GM19452 (cell line): ENCODE measurements around the gene RSF1.

Experiments
- ATAC-seq: cut with Tn5 transposase; IDR thresholded peaks from one replicate; pipeline ENCODE4 v1.9.1; 2021; ENCODE audit not compliant: unreplicated experiment

RSF1 gene

DNA sequence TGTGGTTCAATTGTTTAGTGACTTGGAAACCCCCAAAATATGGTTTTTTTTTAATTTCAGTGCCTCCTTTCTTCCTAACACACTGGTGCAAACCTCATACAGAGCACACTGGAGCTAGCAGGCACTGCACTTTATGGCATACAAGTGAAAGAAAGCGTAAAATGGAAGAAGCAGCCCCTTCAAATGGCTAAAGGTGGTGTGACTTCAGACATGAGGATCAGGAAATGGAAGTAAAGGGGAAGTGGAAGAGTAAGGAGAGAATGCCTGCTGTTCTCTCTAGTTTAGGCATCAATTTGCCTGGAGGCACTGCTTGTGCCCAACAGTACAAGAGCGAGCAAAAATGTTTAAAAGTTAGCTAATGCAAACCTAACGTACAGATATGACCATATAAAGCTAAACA lies 5.7 kb downstream of the RSF1 start:
- no peak for ATAC-seq

DNA sequence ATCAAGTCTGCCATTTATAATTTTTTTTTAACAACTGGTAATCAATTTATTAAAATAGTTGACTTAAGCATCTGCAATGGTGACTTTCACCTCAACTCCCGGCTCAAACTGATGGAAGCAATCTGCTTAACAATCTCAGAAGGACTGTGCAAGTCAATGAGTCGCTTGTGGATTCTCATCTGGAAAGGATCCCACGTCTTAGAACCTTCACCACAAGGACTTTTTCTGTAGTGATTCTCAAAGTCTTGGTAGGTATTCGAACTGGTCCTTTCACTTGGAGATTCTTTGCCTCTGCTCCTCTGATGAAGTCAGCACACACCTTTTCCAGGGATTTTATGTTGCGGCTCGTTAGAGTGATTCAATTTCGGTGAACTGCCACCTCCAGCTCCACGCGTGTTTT lies 7.3 kb downstream of the RSF1 start:
- no peak for ATAC-seq

DNA sequence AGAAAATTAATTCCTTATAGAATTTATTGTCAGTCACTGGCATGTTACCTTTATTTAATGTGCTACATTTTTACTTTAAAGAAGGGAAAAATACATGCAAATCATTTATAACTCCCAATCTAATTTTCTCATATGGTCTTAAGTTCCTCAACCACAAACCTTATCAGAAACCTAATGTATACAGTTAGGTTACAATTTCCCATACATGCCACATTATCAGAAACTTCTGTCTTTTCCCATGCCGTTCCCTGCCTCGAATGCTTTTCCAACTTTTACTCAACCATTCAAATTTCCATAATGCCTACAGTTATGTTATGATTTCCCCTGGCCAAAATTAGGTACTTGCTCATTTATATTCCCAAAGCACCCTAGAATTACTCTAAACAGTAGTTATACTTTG lies 13.5 kb downstream of the RSF1 start:
- ATAC-seq, result no peak

DNA sequence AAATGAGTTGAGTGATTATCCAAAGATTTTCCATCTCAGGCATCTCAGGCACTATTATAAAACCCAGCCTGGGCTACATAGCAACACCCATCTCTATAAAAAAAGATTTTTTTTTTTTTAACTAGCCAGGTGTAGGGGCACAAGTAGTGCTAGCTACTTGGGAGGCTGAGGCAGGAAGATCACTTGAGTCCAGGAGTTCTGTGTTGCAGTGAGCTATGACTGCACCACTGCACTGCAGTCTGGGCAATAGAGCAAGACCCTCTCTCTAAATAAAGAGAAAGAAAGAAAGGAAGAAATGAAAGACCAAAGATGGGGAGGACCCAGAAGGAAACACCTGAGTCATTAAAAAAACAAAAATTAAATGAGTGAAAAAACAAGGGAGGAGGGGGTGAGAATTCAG lies 14.1 kb downstream of the RSF1 start:
- no peak for ATAC-seq

DNA sequence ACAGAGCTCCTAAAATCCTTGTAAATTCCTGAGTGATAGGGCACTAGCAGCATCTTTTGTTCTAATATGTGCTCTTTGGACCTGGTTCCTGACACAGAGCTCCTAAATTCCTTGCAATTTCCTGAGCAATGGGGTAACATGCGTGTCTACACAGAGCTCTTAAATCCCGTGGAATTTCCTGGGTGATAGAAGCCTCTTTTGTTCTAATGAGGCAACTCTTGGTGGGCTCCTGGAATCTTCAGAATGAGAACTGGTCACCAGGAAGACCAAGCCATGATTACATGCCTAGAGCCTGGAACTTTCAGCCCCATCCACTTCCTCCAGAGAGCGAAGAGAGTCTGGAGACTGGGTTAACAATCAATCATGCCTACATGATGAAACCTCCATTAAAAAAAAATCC lies 19.0 kb downstream of the RSF1 start:
- ATAC-seq, result no peak

DNA sequence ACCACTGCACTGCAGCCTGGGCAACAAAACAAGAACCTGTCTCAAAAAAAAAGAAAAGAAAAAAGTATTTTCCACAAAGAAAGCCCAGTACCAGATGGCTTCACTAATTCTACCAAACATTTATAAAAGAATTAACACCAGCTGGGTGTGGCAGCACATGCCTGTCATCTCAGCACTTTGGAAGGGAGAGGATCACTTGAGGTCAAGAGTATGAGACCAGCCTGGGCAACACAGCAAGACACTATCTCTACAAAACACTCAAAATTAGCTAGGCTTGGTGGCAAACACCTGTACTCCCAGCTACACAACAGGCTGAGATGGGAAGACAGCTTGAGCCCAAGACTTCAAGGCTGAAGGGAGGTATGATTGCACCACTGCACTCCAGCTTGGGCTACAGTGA lies 20.1 kb downstream of the RSF1 start:
- ATAC-seq, result no peak

DNA sequence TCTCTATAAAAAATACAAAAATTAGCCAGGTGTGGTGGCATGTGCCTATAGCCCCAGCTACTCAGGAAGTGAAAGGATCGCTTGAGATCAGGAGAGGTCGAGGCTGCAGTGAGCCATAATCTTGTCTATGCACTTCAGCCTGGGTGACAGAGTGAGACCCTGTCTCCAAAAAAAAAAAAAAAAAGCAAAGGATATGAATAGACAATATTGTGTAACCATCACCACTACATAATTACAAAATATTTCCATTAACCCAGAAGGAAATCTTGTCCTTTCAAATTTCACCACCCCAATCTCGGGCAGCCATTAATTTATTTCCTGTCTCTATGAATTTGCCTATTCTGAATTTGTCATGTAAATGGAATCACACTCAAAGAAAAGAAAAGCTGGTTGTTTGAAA lies 21.2 kb downstream of the RSF1 start:
- no peak for ATAC-seq

DNA sequence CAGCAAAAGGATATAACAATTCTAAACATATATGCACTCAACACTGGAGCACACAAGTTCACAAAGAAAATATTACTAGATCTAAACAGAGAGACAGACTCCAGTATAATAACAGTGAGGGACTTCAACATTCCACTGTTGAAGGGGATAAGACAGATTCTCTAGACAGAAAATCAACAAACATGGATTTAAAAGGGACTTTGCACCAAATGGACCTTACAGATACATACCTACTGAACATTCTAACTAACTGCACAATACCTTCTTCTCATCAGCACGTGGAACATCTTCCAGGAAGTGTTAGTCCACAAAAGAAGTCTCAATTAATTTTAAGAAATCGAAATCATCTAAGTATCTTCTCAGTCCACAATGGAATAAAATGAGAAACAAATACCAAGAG lies 26.6 kb downstream of the RSF1 start:
- ATAC-seq, result no peak

DNA sequence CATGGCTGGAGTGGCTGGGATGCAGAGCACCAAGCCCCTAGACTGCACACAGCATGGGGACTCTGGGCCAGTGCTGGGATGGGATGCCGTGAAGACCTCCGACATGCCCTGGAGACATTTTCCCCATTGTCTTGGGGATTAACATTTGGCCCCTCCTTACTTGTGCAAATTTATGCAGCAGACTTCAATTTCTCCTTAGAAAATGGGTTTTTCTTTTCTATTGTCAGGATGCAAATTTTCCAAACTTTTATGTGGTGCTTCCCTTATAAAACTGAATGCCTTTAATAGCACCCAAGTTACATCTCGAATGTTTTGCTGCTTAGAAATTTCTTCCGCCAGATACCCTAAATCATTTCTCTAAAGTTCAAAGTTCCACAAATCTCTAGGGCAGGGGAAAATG lies 29.2 kb downstream of the RSF1 start:
- ATAC-seq, result no peak

DNA sequence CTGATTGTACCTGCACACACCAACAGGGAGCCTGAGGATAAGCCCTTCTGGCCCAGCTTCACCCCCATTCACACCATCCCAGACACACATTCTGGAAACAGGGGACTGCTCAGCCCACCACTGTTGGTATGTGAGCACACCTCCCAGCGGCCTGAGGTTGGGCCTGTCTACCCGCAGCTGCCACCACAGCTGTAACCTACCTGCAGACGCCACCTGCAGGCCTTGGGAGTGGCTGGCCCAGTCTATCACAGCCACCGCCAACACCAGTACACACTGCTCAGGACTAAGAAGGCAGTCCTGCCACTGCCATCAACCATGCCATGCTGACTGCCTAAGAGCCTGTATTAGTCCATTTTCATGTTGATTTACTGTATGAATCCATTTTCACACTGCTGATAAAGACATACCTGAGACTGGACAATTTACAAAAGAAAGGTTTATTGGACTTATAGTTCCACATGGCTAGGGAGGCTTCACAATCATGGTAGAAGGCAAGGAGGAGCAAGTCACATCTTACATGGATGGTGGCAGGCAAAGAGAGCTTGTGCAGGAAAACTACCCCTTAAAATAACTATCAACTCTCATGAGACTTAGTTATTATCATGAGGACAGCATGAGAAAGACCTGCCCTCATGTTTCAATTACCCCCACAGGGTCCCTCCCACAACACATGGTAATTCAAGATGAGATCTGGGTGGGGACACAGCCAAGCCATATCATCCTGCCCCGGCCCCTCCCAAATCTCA lies 30.6 kb downstream of the RSF1 start:
- no peak for ATAC-seq

DNA sequence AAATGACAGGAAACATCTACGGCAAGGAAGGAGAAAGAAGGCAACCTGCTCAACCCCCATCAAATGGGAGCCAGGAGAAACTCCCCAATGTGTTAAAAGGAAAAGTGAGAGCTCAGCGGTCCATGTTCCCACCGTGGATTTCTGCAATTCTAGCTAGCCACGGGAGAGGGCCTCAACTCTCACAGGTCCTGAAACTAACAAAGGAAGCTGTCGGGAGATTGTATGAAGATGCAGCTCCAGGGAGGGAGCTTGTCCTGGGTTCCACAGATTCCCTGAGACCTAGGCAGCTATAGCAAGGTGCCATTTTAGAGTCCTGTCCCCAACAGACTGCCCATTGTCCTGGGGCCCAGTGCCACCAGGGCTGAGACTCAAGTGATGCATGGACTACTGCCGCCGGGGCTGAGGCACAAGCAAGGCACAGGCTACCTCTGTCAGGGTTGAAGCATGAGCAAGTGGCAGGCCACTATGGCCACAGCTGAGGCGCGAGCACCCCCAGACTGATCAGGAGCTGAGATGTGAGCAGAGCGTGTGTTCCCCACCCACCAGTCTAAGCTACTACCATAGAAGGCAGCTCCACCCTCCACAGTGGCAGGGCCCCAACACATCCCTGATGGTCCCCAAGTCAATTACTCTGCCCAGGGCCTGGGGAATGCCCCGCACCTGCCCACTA lies 31.3 kb downstream of the RSF1 start:
- ATAC-seq, result no peak

DNA sequence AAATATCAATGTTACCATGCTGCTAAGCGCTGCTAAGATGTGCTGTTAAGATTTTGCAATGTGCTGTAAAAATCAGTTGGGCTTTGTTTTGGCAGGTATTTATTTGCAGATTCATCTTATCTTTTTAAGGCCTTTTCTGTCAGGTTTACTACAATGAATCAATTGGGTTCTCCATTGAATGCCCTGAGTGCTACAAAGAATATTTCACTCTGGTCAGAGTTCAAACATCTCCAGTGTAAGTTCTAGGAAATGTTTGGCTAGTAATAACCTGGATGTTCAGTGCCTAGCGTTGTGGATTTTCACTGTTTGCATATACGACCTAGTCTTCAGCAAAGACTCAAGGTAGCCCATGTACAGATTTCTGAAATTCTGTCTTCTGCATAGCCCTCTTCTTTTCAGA lies 36.0 kb downstream of the RSF1 start:
- no peak for ATAC-seq

DNA sequence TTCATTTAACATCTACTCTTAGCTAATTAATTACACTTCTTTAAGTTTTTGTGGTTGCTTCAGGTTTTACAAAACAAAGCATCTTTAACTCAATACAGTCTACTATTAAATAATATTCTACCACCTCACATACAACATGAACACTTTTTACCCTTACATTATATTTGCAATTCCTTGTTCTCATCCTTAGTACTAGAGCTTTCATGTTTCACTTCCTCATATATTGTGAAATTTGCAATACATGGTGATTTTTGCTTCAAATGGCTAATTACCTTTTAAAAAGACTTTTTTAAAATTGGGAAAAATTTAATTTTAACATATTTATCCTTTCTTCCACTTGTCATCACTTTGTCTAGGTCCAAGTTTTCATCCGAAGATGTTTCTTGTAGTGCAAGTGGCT lies 37.5 kb downstream of the RSF1 start:
- no peak for ATAC-seq

DNA sequence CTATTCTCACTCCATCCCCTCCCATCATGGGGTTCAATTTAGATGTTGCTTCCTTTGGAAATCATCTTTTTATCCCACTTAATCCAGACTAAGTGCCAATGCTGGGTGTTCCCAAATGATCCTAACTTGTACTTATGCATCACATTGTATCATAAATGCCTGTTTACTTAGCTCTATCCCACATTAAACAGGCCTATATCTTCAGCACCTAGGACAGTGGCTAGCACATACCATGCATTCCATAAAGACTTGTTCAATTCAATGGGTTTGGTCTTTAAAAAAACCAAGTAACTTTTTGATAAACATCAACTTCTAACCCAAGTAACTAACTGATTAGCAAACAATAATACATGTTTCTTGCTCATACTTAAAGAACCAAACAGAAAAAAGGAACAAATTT lies 40.6 kb downstream of the RSF1 start:
- no peak for ATAC-seq

DNA sequence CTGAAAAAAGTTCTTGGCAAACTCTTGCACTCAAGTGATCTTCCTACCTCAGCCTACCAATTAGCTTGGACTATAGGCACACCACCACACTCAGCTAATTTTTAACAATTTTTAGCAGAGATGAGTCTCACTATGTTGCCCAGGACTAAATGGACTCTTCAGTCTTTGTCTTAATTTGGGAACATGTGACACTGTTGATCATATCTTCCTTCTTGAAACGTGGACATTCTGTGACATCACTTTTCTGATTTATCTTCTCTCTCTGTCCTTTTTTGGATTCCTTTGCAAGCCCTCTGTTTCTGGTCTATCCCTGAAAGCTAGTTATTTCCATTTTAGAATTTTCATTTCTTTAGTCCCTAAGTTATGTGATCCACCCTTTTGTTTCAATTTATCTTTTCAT lies 42.0 kb downstream of the RSF1 start:
- no peak for ATAC-seq

DNA sequence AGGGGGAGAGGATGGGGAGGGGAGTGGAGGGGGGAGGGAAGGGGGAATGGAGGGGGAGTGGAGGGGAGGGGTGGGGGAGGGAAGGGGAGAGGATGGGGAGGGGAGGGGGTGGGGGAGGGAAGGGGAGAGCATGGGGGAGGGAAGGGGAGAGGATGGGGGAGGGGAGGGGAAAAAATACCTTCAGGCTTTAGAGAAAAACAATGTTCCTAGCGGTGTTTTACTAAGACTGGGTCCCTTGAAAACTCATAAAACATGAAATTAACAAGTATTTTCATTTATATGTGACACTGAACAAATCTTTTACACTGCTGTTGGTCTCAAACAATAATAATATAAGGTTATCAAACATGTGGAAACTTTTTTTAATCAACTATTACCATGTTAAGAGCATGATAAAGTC lies 42.4 kb downstream of the RSF1 start:
- ATAC-seq, result no peak

DNA sequence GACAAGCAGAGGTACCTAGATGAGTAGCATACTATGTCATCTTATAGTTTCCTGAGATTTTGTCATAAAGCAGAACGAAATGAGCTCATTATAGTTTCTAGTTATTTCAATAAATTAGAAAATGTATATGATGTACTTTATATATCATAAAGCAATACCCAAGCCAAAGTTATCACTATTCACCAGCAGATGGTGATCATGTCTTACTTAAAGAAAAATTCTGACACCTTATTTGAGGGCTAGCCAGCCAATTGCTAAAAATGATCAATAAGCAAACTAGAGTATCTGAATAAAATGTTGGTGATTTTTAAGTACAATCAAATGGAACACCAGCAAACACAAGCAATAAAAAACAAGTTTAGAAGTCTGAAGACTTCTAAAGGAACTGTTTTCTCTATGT lies 44.1 kb downstream of the RSF1 start:
- ATAC-seq, result no peak

DNA sequence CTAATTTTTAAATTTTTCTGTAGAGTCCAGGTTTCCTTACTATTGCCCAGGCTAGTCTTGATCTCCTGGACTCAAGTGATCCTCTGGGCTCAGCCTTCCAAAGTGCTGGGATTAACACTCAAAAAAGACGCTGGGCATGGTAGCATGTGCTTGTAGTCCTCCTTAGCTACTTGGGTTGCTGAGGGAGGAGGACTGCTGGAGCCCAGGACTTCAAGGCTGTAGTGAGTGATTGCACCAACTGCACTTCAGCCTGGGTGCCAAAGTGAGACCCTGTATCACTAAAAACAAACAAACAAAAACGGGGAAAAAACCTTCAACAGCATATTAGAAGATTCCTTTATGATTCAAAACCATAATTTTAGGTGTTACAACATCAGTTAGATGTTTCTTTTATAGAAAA lies 44.6 kb downstream of the RSF1 start:
- ATAC-seq, result no peak

DNA sequence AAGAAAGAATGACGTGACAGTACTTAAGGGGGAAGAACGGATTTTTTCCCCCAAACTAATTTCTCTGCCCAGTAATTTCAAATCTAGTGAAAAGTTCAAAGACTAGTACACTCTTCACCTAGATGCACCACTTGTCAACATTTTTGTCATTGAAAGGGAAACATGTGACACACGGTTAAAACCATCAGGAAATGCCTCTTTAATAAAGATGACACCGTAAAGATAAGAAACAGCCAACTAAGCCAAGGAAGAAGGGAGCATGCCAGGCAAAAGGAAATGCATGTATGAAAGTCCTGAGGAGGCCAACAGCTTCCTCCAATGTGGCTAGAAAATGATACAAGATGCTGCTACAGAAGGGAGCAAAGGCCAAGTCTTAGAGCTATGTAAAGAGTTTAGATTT lies 49.4 kb downstream of the RSF1 start:
- no peak for ATAC-seq

DNA sequence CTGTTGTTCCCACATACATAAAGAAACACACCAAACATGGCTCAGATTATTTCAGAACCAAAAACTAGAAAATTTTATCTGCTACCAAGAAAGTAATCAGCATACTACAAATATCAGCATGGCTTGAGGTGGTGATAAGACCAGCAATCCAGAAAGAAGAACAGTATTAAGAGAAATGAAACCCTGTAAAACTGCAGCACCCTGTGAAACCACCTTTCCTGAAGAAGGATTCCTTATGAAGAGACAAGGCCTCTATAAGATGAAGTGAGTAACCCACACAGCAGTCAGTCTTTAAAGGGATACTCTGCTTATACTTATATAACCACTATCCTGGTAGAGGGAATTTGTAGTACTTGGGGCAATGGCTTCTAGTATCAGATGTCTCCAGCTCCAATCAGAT lies 49.9 kb downstream of the RSF1 start:
- ATAC-seq, result no peak

DNA sequence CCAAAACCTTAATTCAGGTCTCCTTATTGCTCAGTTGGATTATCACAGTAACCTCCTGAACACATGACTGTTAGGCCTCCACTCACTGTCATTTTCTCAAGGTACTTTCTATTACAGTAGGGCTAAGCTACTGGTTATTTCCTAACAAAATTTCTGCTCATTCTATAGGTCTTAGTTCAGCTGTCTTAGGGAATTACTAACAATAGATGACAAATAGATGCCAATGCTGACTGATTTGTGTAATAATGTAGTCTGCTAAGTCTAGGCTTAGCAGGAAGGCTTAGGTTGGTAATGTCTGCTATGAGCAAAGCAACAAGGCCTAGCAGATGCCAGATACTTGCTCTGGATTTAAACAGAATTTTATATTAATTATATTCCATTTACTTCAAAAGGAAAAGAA lies 58.1 kb downstream of the RSF1 start:
- ATAC-seq, result no peak

DNA sequence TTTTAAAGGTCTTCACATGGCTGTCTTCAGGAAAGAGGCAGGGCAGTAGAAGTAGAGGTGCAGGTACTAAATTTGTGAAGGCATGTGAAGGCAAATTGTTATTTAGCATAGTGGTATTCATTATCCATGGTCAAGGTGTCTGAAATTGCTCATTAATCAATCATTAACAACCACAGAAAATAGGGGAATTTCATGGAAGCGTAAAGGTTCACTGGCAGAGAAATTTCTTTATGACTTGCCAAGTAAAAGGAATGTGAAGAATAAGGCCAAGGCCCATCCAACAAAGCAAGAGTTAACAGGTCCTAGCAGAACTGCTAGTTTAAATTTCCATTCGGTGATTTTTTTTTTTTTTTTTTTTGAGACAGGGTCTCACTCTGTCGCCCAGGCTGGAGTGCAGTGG lies 59.0 kb downstream of the RSF1 start:
- ATAC-seq, result no peak

DNA sequence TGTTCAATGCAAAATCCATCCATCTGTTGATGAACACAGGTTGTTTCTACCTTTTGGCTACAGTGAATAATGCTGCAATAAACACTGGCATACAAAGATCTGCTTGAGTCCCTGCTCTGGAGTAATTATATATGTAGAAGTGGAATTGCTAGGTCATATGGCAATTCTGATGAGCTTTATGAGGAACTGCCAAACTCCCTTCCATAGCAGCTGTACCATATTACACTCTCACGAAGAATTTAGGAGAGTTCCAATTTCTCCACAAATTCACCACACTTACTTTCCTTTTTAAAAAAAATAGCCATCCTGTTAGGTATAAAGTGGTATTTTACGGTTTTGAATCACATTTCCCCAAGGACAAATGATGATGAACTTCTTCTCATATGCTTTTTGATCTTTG lies 62.2 kb downstream of the RSF1 start:
- ATAC-seq, result no peak
